Measurements from ENCODE around the gene SERPINA5. TPM values are rescaled to one million over a fixed set of nuclear protein-coding genes. Genes with fewer than 3 reads are reported as not detected.
"Not testable (repeated sequence)": the region's sequence is repeated elsewhere in the genome, so short reads cannot be mapped to it uniquely, and the experiment has no call there.

Gene SERPINA5
- total RNA-seq, 4 donors from 2014 or later: 0.32 to 37.6 (median 1.5) TPM; not detected in 1

GRCh38 chr14:94574336-94574735 lies 6.9 kb upstream of the SERPINA5 start:
- H3K27ac ChIP-seq: no peak overlapping the region
- intact Hi-C loops (cut with DNase I; ENCODE audit: low total_unique reads) (no loop called here), in situ Hi-C loops (cut with MboI; ENCODE audit: low pct_ligation_motif_present in 1 of 4, low pct_unique_long_range_greater_than_20kb in 1 of 4, low sequenced_read_pairs in 3 of 4) (no loop called here)
- no peak for DNase-seq
- H3K27me3 ChIP-seq: no peaks in the 10 kb centered on the region
- 63 to 88% methylated on average over 2 to 3 of the region's 3 CpGs for WGBS, 2 donors (ENCODE audit: low coverage in 1 of 2)
- H3K36me3 ChIP-seq: no peaks in the 10 kb centered on the region
- peaks cover 0 to 2% (median 0%) of the 10 kb centered on the region in 4 donors for H3K4me1 ChIP-seq
- H3K4me3 ChIP-seq: no peak overlapping the region
- TF ChIP-seq POLR2AphosphoS5 (IDR thresholded peaks at IDR 0.05): no peak
- no peak for TF ChIP-seq CTCF (IDR thresholded peaks at IDR 0.05)
- TF ChIP-seq POLR2A (IDR thresholded peaks at IDR 0.05): no peak
- TF ChIP-seq EP300 (IDR thresholded peaks at IDR 0.05; ENCODE audit: low read depth): no peak
- H3K9me3 ChIP-seq: no peaks in the 10 kb centered on the region

GRCh38 chr14:94575730-94576585 lies 5.3 kb upstream of the SERPINA5 start:
- intact Hi-C loops (cut with DNase I; ENCODE audit: low total_unique reads): no loop called here
- Histone ChIP-seq H3K4me1 (peaks cover 0 to 2% (median 0%) of the 10 kb centered on the region in 4 donors), H3K4me3 (no peak overlapping the region), H3K36me3 (no peaks in the 10 kb centered on the region), H3K27me3 (no peaks in the 10 kb centered on the region), H3K9me3 (no peaks in the 10 kb centered on the region), H3K27ac (no peak overlapping the region)
- DNase-seq: no peak
- no peak for TF ChIP-seq EP300 (IDR thresholded peaks at IDR 0.05; ENCODE audit: low read depth)
- no peak for TF ChIP-seq CTCF (IDR thresholded peaks at IDR 0.05)
- TF ChIP-seq POLR2AphosphoS5 (IDR thresholded peaks at IDR 0.05): no peak
- no peak for TF ChIP-seq POLR2A (IDR thresholded peaks at IDR 0.05)
- in situ Hi-C loops (cut with MboI; ENCODE audit: low pct_ligation_motif_present in 1 of 4, low pct_unique_long_range_greater_than_20kb in 1 of 4, low sequenced_read_pairs in 3 of 4): no loop called here
- WGBS, 2 donors (ENCODE audit: low coverage in 1 of 2): 72% methylated on average over 5 of the region's 5 CpGs; no CpG with 5 or more reads in 1 of the 2 donors

GRCh38 chr14:94577472-94577871 lies 3.8 kb upstream of the SERPINA5 start:
- intact Hi-C loops (cut with DNase I; ENCODE audit: low total_unique reads); H3K4me1 ChIP-seq; H3K9me3 ChIP-seq; in situ Hi-C loops (cut with MboI; ENCODE audit: low pct_ligation_motif_present in 1 of 4, low pct_unique_long_range_greater_than_20kb in 1 of 4, low sequenced_read_pairs in 3 of 4); H3K27me3 ChIP-seq; H3K27ac ChIP-seq; DNase-seq; H3K4me3 ChIP-seq; H3K36me3 ChIP-seq: not testable (repeated sequence)

GRCh38 chr14:94578712-94579111 lies 2.5 kb upstream of the SERPINA5 start:
- Histone ChIP-seq H3K36me3 (no peaks in the 10 kb centered on the region), H3K27me3 (no peaks in the 10 kb centered on the region), H3K4me1 (no peaks in the 10 kb centered on the region), H3K27ac (no peak overlapping the region), H3K4me3 (no peak overlapping the region), H3K9me3 (no peaks in the 10 kb centered on the region)
- 85% methylated on average over 6 of the region's 6 CpGs; no CpG with 5 or more reads in 1 of the 2 donors for WGBS, 2 donors (ENCODE audit: low coverage in 1 of 2)
- intact Hi-C loops (cut with DNase I; ENCODE audit: low total_unique reads): no loop called here
- TF ChIP-seq POLR2A (IDR thresholded peaks at IDR 0.05): no peak
- no peak for TF ChIP-seq CTCF (IDR thresholded peaks at IDR 0.05)
- no peak for TF ChIP-seq POLR2AphosphoS5 (IDR thresholded peaks at IDR 0.05)
- TF ChIP-seq EP300 (IDR thresholded peaks at IDR 0.05; ENCODE audit: low read depth): no peak
- no peak for DNase-seq
- in situ Hi-C loops (cut with MboI; ENCODE audit: low pct_ligation_motif_present in 1 of 4, low pct_unique_long_range_greater_than_20kb in 1 of 4, low sequenced_read_pairs in 3 of 4): no loop called here
